OCI-M2 (cell line): Measurements from ENCODE around the gene RGS3.

Experiments used
- DNase-seq: peaks from one replicate; lab custom pipeline; 2025; ENCODE audit not compliant: unreplicated experiment; lab: John Stamatoyannopoulos, UW

Gene RGS3

DNA sequence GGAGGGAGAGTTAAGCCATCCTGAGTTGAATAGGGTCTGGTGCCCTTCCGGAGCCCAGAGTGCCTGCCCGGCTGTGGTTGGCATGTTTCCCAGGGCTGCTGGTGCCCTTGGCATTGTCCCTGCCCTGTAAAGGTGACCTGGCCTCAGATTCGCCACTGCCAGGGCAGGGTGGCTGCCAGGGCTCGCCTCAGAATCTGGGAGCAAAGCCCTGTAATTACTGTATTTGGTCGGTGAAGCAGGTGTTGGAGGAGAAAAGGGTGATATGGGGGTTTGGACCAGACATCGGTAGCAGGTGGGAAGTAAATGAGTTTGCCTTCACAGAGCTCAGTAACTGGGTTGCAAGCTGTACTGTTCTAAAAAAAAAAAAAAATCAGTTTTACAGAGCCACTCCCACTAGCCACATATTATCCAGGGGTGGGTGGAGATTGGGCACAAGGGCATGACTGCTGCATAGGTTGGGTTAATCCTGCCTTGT lies 47.6 kb downstream of the RGS3 start:
- DNase-seq: no peak

DNA sequence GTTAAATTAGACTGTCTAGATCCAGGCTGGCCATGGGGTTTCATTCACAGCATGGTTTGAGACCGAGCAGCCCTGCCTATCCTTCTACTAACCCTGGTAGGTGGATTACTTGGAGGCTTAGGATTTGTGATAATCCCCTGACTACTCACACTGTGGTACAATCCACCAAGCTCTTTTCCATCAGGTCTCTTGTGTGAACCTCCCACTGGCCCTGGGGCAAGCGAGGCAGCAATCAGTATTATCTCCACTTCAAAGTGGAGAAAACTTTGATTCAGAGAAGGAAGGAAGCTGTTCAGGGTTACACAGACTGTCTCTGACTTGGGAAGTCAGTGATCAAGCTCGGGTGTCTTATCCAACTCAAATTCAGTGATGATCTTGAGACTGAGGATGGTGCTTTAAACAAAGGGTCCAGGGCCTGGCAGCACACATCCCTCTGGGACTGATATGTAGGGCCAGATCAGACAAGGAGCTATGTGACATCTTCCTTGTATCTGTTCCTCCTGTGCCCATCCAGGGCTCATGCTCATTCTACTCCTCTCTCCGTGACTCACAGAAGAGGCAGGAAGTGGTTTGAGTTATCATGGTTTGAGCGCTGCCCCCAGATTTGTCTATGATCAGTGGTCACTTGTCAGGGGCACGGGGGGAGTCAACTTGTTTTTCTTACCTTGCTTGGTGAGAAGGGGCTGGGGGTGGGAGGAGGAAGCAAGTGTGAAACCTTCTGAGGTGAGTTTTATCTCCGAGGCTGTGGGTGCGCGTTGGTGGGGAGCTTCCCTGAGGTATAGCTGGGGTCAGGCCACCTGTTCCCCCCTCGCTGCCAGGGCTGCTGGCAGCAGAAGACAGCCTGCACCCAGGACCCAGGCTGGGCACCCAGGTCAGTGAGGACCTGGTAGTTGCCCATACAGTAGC lies 48.6 kb downstream of the RGS3 start:
- DNase-seq: no peak

DNA sequence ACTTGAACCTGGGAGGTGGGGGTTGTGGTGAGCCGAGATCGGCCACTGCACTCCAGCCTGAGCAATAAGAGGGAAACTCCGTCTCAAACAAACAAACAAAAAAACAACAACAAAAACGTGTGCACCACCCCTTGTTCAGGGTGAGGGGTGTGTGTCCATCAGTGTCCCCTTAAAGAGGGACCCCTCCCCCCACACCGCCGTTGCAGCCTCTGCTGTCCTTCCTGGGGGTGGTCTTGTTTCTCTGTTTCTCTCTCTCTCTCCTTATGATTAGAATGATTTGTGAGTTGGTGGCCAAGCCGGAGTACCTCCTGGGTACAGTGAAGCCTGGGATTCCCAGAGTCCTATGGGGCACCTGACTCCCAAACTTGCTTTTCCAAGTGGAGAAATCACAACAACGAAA lies 49.6 kb downstream of the RGS3 start:
- no peak for DNase-seq

DNA sequence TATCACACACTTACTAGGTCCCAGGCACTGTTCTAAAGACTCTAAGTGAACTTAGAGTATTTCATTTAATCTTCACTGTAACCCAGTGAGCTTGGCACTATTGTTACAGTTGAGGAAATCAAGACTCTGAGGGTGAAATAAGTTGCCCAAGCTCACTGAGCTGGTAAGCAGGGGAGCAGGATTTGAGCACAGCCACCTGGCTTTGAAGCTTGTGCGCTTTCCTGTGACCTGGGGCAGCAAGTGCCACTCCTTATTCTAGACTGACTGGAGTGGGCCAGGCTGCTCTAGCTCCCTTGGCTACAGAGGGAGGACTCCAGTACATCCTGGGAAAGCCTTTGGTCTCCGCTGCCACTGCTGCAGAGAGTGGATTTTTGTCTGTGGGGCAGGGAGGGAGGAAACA lies 50.0 kb downstream of the RGS3 start:
- no peak for DNase-seq

DNA sequence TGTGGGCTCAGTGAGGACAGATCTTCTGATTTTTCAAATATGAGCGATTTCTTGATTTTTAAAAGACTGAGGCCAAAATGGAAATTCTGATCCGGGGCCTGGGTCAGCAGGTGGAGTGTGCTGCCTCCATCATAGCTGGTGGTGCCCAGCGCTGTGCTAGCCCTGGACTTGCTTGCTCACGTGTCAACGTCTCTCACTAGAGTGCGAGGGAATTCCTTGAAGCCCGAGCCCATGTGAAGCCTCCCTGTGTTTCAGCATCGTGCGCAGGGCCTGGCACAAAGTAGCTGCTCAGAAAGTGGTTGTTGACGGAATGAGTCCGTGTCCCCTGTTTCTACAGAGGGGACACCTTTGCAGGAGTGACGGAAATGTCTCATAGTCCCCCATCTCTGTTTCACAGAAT lies 50.5 kb downstream of the RGS3 start:
- no peak for DNase-seq

DNA sequence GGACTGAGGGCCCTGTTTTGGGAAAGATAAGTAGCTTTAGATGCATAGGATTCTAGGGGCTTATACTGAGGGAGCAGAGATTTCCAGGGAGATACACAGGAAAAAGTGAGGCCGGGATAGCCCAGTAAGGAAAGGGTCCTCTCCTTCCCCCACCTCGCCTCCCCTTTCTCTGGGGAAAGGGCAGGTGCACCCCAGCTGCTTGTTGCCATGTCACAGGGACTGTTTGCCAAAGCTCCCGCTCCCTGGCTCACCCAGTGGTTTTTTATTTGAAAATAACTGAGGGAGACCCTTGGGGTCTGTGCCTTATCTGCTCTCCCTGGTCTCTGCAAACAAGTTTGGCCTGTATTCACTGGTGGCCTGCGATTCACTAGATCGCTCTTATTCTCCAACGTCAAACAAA lies 51.2 kb downstream of the RGS3 start:
- no peak for DNase-seq

DNA sequence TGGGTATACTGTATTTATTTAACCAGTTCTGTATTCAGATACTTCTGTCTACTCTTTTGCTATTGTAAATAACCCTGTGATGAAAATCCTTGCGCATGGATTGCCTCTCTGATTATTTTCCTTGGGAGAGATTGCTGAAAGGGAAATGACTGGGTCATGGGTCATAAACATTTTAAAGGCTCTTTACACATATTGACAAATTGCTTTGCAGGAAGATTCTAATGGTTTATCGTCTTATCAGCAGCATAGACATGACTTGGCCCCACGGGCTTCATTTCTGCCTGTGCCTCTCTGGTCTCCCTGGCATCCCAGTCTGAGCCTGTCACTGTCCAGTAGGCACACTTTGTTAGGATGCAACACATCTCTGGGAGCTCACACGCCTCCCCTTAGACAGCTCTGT lies 52.3 kb downstream of the RGS3 start:
- no peak for DNase-seq

DNA sequence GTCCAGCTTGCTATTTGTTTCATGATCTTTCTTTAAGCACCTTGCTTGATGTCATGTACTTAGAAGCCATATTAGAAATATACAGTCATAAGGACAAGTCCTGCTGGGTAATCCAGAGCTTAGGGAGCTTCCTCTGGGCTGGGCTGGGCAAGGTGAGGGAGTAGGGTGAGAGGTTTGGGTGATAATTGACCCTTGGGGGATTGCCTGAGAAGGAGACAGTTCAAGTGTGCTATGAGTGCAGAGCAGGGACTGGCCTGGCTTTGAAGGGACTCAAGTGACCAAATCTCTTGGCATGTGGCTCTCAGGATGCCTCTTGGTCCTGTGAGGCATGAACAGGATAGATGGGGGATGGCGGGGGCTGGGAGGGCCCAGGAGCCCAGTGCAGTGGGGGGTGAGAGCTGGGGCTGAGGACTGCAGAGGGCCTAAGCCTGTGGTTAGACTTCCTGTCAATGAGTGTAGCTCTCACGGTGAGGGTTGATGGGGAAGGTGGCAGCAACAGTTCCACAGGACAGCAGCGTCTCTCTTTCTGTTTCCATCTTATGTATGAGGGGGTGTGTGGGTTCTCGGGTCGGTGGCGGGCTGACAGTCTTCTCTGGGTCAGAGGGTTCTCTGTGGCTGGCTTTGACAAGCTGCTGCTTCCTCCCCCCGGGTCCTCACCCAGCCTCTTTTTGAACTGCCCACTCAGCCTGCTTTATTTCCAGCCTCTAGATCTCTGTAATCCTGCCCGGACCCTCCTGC lies 53.5 kb downstream of the RGS3 start:
- DNase-seq: no peak

DNA sequence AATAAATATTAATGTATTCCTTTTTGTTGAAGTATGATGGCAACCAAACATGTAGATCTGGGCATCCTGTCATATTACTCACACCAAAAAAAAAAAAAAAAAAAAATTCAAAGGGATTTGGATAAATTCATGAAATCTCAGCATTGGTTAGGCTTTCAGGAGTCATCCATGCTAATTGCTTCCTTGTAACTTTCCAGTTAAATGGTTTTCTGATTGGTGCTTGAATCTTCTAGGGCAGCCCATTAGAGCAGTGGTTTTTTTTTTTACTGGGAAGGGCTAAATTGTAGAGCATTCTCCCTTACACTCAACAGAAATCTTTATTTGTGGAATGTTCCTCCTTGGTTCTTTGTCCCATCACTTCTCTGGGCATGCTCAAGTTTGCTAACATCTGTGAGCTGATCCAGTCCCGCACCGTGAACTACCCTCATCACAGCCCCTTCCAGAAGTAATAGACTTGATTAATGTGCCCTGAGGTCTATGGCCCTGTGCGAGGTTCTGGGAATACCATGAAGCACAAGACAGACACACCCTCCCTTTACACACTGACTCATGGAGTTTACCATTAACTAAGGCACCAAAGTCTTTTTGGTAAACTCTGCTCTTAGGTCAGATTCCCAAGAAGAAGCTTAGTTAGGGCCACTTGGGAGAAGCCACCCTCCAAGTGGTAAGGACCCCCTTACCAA lies 56.0 kb downstream of the RGS3 start:
- DNase-seq: no peak

DNA sequence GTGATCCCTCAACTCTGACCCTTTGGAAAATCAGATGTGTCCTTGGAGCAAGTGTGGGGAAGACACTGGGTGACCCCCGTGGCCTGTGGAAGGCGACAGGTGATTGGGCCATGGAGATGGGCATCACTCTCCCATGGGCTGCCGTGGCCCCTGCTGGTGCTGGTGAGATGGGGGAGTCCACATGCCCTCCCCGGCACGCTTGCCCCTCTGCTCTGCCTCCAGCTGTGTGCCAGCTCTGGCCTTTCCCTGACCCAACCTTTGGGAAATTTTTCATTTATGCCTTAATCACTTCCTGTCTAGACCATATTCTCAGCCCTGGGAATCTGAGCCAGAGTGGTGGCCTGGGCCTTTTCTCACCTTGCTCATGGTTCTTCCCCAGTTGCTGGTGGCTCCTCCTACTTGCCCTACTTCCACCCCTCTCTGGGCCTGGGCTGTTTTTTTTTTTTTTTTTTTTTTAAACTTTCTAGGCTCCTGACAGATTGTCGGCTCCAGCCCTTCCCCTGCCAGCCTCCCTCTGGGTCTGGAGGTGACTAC lies 56.6 kb downstream of the RGS3 start:
- DNase-seq: no peak

DNA sequence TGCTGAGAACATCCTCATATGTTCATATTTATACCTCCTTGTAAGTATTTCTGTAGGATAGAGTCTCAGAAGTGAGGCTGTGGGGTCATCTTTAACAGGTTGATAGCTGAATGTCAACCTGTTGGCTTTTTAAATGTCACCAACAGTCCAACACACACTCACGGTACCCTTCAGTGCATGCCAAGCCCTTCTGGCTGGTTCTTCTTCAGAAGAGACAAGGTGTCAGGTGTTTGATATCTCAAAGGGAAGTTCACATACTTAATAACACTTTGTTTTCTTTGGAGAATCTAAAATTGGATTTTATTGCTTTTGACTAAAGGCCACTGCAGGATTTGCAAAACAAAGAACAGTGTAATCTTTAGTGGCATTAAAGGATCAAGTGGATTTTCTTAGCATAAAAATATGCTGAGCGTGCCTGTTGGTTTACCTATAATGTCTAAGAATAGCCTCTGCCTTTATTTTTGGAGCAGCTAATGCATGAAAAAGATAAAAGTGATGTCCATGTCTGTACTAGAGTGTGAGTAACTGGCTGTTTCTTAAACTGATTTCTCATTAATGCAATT lies 58.2 kb downstream of the RGS3 start:
- no peak for DNase-seq

DNA sequence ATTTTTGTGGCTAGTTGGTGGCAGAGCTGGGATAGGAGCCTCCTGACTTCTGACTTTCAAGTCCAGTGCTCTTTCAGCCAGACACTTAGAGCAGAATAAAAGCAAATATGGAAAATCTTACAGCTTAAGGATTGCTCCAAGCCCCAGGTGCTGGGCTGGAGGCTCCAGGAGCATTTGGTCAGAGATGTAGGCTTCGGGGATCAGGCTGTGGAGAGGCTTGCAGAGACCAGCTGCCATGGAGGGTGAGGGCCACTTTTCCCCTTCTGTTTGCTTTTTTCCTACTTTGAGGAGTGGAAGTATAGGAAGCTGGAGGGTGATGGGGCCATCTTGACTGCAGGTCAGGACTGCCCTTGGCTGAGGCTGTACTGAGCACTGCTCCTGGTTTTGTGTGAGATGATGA lies 58.9 kb downstream of the RGS3 start:
- no peak for DNase-seq

DNA sequence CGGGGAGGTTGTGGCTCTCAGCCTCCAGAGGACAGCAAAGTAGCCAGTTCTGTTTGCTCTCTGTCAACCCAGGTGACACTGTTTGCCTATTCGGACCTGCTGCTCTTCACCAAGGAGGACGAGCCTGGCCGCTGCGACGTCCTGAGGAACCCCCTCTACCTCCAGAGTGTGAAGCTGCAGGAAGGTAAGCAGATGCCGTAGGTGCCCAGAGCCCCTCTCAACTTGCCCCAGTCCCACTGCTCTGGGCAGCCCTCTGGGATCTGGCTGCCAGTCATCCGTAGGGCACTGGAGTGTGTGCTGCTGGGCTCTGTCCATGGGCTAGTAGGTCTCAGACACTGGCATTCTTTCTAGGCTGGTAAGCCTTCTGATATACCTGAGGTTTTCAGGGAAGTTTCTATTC lies 59.3 kb downstream of the RGS3 start:
- no peak for DNase-seq

DNA sequence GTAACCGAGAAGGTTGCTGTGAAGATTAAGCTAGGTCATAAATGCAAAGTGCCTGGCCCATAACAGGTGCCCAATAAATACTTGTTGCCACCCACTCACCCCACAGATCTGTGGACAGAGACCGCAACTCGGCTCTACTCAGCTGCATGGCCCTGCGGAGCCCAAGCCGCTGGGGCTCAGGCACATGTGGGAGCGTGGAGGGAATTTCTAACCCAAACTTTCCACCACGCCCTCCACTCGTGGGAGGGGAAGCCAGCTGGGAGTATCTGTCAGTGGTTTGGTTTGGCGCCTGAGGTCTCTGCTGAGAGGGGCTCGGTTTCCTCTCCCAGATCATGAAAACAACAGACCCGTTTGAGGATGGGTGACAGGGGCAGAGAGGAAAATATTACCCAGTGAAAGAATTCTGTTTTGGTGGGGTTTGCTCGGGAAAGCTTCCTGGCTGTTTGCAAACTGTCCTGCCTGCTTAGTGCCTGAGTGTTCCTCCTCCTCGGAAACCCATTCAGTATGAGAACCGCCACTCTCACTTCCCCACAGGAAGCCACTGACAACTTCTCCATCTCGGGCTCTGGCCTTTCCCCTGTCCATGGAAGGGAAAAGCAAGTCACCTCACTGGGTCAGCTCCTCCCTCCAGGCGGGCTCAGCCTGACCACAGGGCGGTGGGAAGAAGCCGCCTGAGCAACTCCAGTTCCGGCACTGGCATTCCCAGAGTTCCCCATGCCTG lies 60.1 kb downstream of the RGS3 start:
- DNase-seq: no peak

DNA sequence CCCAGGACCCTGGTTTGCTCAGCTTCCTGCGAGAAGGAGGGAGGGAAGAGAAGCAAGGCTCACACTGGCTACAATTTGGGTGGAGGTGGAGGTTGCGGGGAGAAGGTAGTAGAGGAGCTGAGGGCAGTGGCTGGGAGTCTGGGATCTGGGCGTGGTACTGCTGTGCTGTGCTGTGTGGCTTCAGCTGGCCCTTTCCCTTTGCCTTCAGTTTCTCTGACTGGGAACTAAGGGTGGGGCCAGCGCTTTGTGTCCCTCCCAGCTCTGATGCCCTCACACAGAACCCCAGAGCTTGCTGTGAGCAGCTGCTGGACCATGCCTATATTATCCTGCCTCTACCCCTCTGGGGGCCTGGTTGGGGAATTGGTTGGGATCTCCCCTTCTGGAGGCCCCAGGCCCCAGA lies 60.9 kb downstream of the RGS3 start:
- no peak for DNase-seq

DNA sequence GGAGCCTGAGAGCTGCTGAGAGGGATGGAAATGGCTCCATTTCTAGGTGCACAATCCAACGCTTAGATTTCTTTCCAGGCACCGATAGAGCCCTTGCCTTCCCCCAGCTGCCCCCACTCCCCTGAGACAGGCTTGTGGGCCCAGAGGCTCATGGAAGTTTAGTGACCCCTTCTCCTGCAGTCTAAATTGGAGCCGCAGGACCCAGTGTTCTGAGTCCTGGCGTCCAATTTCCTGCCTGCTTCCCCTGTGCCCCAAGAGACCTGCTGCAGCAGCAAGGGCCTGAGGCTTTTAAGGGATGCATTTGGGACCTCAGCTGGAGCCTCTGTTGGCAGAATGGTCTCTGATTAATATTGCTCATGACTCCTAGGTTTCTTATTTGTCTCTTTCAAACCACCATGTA lies 61.7 kb downstream of the RGS3 start:
- DNase-seq: no peak

DNA sequence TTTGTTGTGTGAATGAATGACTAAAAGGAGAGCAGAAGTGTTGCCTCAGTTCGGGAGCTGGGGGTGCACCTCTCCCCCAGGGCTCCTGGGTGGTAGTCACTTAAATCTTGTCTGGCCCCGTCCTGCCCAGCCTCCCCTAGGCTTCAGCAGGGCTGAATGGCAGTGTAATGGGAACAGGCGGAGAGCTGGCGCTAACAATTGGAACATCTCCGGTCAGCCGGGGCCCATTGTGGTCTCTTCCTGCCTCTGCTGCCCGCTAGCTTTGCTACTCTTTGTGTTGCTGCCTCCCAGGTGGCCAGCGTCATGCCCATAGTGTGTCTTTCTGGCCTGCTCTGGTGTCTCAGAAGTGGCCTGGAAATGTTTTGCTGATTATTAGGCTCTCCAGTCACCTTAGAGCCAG lies 62.3 kb downstream of the RGS3 start:
- DNase-seq: no peak

DNA sequence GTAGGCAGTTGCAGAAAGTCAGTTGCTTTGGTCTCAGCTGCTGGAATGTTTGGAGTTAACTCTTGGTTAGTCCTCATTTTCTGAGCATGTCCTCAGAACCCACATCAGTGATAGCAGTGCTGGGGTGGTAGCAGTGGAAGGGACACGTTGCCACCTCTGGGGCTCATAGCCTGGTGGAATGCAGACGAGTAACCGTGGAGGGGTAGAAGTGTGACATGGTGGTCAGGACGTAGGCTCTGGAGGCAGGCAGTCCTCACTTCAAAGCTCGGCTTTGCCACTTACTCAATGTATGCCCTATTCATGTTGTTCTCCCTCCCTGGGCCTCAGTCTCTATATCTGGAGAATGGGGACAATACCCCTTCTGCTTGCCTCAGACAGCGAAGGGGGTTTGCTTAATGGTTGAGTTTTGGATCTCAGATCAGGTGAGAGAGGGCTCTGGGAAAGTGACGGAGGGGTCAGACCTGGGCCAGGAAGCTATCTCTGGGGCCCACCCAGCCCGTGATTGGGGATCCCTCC lies 62.8 kb downstream of the RGS3 start:
- no peak for DNase-seq

DNA sequence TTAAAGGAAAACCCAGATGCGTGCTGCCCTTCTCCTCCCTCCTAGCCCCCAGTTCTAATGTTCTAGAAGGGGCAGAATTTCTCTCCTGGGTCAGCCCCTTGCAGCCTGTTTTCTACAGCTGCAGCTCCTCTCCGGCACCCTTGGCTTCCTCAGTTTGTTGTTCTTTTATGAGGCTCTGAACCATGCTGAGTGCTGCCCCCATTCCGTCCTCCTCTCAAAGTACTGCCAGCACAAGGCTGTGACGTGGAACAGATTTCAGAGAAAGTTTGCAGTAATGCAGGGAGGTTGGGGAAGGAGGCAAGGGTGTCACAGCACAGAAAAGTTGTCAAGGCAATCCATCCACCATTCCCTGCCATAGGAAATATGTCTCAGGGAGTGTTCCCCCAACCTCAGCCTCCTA lies 63.3 kb downstream of the RGS3 start:
- no peak for DNase-seq

DNA sequence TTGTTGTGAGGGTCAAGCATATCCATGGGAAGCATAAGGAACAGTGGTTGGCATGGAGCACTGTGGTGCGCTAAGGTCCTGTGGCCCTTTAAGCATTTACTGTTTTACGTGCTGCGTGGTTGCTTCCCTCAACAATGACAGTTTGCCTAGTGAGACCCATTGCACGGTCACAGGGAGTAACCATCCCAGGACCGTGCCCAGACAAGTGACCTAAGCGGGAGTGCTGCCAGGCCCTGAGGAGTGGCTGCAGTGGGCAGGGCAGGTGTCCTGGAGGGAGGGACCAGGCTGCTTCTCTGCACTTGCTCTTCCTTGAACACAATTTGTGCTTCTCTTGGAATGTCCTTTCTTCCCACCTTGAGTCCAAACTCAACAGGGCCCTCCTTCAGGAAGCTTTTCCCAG lies 64.6 kb downstream of the RGS3 start:
- no peak for DNase-seq
